T-helper 9 cell (primary cell): ENCODE measurements around the gene OR8B8.
"Not testable (repeated sequence)": the region's sequence is repeated elsewhere in the genome, so short reads cannot be mapped to it uniquely, and the experiment has no call there.

Source experiments
- DNase-seq: peaks from one replicate; pipeline ENCODE4 v3.0.0-alpha.2; 2020
- total RNA-seq, 2 donors: gene quantifications; one replicate each; lab custom pipeline; 2026; lab: John Stamatoyannopoulos, UW

Gene OR8B8
- total RNA-seq = 0 reads per million in 2 donors

- DNase-seq = no peak
Observed at GRCh38 chr11:124445646-124446150, at the start of gene OR8B8. TSS of gene OR8B8 (minus strand) at chr11:124445696. CDS start at chr11:124441085, 4,611 bp downstream.

GRCh38 chr11:124493016-124493655 is 47.6 kb upstream of the OR8B8 start:
- no peak for DNase-seq

GRCh38 chr11:124483422-124483821 is 37.9 kb upstream of the OR8B8 start:
- DNase-seq = no peak

- no peak for DNase-seq
Observed at GRCh38 chr11:124482362-124483147, 37.1 kb upstream of the OR8B8 start.

- DNase-seq = no peak
Observed at GRCh38 chr11:124481365-124482323, 36.1 kb upstream of the OR8B8 start.

GRCh38 chr11:124479561-124479960 is 34.1 kb upstream of the OR8B8 start:
- no peak for DNase-seq

GRCh38 chr11:124475265-124475664 is 29.8 kb upstream of the OR8B8 start:
- DNase-seq = no peak

GRCh38 chr11:124474779-124475178 is 29.3 kb upstream of the OR8B8 start:
- no peak for DNase-seq

GRCh38 chr11:124474079-124474478 is 28.6 kb upstream of the OR8B8 start:
- no peak for DNase-seq

GRCh38 chr11:124473476-124473875 is 28.0 kb upstream of the OR8B8 start:
- DNase-seq = no peak

- DNase-seq = no peak
Observed at GRCh38 chr11:124470561-124471227, 25.2 kb upstream of the OR8B8 start.

GRCh38 chr11:124467381-124467927 is 22.0 kb upstream of the OR8B8 start:
- no peak for DNase-seq

GRCh38 chr11:124465368-124465767 is 19.9 kb upstream of the OR8B8 start:
- no peak for DNase-seq

GRCh38 chr11:124463990-124464389 is 18.5 kb upstream of the OR8B8 start:
- DNase-seq = no peak

GRCh38 chr11:124463324-124463723 is 17.8 kb upstream of the OR8B8 start:
- no peak for DNase-seq

GRCh38 chr11:124460459-124460858 is 15.0 kb upstream of the OR8B8 start:
- DNase-seq = no peak

GRCh38 chr11:124459379-124459778 is 13.9 kb upstream of the OR8B8 start:
- DNase-seq = not testable (repeated sequence)

GRCh38 chr11:124454552-124454951 is 9.1 kb upstream of the OR8B8 start:
- DNase-seq = no peak

- no peak for DNase-seq
Observed at GRCh38 chr11:124446916-124447315, 1.4 kb upstream of the OR8B8 start.

- DNase-seq = no peak
Observed at GRCh38 chr11:124442847-124443246, 2.6 kb downstream of the OR8B8 start.

GRCh38 chr11:124442442-124442841 is 3.1 kb downstream of the OR8B8 start:
- DNase-seq = no peak

GRCh38 chr11:124441519-124441918 is 4.0 kb downstream of the OR8B8 start:
- no peak for DNase-seq
